Measurements from ENCODE around the gene KRT3.

KRT3 gene

DNA sequence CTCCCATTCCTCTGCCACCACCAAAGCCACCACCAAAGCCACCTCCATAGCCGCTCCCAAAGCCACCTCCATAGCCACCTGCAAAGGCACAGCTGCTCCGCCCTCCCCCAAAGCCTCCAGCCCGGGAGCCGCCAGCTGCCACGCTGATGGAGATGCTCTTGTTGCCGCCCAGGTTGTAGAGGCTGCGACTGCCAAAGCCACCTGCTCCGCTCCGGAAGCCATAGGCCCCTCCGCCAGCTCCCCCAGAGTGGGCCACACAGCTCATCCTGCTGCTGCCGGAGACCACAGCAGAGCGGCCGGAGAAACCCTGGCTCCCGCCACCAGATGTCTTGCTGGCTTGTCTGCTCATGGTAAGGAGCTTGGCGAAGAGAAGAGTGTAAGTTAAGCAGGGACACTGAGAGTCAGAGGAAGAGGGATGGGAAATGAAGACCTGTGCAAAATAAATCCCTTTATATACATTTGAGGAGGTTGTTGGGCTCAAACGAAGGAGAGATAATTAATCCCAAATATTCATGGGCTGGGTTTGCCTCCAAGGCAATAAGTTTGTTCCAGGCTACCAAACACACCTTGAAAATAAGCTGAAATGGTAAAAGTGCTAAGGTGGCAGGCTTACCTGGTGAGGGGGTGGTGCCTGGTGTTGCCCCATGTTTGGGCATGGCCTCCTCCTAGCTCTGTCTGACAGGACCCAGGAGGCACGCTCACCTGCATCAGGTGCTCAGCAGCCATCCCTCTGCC lies at the start of gene KRT3:
TSS of gene KRT3 (minus strand) at position 424 of the 735 bp plus-strand sequence. CDS start at position 349, 75 bp downstream.
- no peak for DNase-seq

DNA sequence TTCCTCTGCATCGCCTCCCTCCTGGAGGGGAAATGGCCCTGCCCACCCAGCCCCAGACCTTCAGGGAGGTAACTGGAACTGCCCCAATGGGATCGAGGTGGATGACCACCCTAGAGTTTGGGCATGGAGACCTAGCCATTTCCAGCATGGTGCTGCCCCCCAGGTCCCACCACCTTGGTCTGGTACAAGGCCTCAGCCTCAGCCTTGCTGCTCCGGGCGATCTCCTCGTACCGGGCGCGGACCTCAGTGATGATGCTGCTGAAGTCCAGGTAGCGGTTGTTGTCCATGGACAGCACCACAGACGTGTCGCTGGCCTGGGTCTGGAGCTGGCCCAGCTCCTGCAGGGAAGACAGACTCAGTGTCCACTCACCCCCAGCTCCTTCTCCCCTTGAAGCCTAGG lies 48.5 kb upstream of the KRT3 start:
- DNase-seq = no peak

DNA sequence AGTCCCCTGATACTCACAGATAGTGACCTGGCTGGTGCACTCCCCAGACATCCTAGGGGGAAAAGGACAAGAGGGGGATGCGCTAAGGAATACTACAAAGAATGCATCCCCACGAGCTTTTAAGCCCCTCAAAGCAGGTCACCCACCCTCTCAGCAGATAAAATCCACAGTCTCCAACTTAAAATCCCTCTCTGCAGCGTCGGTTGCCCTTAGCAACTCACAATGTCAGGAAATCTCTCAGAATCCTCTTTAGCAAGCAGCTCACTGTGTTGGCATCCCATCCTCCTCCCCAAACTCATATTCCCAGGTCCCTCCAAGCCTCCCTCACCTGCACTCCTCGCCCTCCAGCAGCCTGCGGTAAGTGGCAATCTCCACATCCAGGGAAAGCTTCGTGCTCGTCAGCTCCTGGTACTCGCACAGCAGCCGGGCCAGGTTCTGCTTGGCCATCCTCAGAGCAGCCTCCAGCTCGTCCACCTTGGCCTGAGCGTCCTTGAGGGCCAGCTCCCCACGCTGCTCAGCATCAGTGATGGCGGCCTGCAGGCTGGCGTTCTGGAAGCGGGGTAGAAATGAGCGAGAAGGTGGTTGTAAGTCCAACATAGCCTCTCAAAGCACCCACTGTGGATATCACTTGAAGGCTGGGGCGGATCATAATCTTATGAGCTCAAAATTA lies 43.7 kb upstream of the KRT3 start:
- no peak for DNase-seq

GRCh38 chr12:52838609-52839435 lies 42.9 kb upstream of the KRT3 start:
- no peak for DNase-seq

DNA sequence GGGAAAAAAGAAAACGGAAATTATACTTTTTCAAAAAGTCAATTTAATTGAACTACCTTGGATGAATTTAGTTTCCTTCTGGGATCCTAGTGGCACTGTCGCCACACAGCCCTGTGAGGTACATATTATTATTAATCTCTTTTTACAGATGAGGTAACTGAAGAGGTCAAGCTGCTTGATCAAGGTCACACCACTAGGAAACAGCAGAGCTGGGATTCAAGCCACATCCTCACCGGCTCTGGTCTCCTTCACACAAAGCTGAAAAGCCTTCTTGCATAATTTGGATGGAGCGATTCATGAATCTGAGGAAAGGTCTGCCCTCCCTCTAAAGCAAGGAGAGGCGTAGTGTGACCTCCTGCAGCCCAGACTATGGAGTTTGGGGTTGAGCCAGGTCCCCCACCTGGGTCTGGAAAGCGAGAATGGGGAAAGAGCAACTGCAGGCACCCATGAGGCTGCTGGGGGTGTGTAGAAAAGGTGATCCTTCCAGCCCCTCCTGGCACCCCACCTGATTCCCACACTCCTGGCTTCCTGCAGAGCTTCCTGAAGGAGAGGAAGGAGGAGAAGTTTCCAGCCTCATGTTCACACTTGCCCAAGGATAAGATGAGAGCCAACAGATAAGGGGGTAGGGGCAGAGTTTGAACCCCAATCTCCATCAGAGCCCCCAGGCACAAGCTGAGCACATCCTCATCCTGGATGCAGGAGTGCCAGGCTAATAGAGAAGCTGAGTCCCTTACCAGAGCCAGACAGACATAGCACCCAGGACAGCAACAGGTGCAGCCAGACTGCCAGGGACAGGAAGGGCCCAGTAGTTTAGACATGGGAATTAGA lies 42.1 kb upstream of the KRT3 start:
- DNase-seq = no peak

DNA sequence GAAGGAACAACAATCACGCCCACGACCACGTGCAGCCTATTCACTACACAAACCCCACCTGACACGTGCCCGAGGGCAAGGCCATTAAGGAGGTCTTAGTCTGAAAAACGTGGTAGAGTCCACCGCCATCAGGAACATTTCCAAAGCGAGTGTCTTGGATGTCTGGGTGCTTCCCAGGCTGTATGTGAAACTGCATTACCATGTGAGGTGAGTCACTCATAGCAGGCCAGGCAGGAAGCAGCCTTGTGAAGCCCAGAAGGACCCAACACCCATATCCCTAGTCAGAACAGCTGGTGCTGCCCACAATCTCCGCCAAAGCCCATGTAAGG lies 41.5 kb upstream of the KRT3 start:
- no peak for DNase-seq

GRCh38 chr12:52836491-52837412 lies 40.8 kb upstream of the KRT3 start:
- DNase-seq = no peak

DNA sequence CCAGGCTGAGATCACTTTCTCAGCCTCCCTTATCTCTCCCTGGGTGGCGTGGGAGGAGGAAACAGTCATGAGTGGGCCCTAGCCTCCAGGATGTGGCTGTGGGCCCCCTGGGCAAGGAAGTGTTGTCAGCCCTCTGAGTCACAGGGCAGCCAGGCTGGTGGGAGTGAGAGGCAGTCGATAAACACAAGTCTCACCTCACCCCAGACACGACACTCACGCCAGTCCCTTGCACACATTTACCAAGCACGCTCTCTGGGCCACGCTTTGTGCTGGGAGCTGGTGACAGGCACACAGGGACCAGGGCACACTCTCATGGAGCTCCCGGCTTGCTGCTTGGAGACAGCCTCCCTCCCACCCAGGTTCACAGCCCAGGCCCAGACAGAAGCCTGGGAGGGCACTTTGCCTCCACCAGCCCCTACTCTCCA lies 40.1 kb upstream of the KRT3 start:
- DNase-seq = no peak

DNA sequence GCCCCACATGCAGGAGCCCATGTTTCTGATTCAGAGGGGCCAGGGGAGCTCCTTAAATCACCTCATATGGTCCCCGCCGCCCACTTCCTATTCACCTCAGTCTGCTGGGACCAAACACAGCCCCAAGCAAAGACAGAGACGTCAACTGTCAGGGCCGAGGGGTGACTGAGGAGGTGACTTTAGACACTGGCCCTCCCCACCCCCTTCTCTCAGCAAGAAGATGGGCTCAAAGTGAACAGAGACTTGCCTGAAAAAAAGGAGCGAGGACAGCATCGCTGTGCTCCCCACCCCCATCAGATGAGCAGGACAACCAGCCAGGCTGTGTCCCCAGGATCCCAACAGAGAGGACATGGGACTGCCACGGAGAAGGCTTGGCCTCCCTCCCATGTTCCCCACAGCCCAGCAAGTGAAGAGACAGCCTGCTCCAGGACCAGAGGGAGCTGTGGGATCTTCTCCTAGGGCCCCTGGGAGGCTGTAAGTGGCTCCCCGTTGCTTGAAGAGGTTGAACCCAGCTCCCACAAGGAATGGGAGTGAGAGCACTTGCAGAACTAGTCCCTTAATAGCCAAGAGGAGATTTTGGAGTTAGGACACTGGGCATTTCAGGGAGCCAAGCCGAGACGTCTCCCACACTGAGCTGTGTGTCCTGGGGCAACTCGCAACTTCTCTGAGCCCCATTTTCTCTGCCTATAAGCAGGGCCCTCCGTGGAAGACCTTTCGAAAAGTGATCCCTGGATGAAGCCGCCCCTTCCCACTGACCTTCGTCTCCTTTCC lies 39.5 kb upstream of the KRT3 start:
- no peak for DNase-seq

DNA sequence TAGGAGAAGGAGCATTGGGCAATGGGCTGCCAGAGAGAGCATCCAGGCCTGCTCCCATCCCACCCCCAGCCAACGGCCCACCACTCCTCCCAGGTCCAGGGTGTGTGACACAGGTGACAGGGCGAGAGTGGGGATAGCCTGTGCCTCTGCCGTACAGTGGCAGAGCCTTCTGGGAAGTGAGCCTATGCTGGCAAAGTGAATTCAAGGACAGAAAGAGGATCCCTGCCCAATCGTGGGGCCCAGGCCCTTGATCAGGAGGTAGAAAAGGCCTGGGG lies 38.7 kb upstream of the KRT3 start:
- no peak for DNase-seq

GRCh38 chr12:52833922-52834726 lies 38.2 kb upstream of the KRT3 start, which contains the start of gene KRT79:
TSS of gene KRT79 (minus strand) at chr12:52834311. CDS start at chr12:52834260, 51 bp downstream.
- DNase-seq = no peak

DNA sequence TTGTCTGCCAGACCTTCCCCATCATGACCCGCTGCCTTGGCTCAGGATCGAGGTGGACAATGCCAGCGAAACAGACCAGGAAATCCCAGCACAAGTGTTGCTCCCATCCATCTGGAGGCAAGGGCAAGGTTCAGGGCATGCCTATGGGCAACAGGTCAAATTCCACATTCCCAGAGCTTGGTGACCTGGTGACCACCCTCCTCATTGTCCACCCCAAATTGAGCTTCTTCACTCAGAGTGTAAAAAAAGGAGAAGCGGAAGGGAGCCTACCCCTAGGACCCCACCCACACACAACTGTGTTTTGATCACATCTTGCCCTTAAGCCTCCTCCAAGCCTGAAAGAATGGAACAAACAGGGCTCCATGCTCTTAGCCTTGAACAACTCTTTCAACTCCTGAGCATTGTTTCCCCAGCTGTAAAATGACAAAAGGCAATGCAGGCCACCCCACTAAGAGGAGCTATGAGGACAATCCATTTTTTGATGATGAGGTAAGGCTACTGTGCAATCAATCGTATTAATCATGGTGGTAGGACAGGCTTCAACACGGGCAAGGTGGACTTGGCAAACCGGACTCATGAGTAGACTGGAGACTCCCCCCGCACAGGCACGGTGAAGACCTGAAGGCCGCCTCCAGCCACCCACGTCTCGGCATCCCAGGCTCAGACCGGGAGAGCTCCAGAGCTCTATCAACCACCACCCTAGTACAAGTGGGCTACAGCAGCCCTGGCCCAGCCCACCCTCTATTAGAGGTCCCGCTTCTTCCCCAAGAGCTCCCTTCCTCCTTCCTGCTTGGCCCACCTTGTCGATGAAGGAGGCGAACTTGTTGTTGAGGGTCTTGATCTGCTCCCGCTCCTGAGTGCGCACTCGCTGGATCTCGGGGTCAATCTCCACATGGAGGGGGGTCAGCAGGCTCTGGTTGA lies 37.3 kb upstream of the KRT3 start:
- DNase-seq = no peak

DNA sequence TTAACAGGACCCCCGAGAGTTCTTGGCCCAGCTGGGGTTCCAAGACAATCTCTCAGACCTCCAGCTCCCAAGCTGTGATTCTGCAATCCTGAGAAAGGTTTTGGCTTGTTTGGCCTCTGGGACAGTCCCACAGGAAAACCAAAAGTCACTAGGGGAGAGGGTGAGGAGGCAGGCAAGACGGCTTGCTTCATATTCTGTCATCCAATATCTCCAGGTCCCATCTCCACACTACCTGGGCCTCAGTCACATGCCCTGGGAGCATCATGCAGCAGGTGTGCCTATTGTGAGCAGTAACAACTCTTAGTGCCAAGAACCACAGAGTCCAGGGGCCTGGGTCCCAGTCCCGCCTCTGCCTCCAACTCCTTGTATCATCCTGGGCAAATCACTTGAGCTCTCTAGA lies 36.5 kb upstream of the KRT3 start:
- no peak for DNase-seq

DNA sequence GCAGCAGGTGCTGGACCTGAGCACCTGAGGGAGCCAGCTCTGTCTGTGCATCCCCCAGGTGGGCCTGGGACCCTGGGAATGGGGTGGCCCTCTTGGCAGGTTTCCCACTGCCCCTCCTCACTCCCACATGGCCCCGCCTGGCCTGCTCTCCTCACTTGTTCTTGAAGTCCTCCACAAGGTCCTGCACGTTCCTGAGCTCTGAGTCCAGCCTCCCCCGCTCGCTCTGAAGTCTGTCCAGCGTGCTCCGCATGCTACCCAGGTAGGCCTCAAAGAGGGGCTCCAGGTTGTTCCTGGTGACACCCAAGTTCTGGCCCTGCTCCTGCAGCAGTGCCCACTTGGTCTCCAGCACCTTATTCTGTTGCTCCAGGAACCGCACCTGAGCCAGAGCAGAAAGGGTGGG lies 35.3 kb upstream of the KRT3 start:
- DNase-seq = no peak

GRCh38 chr12:52829986-52830770 lies 34.3 kb upstream of the KRT3 start:
- DNase-seq = no peak

DNA sequence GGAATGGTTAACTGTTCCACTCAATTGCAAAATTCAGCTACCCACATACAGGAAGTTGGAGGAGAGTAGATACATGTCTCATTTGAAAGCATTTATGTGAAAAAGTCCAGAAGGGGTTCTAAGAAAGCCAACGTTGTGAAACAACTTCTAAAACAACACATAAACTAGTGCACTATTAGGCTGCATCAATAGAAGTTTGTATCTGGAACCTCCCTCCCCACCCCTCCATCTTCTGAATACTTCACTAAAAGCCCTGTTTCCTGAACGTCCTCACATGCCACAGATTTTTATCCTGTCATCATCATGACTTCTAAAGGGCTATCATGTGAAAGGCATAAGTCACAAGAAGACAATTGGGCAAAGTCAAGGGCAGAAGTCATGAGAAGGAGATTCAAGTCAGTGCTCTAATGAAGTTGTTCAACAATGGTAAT lies 32.7 kb upstream of the KRT3 start:
- no peak for DNase-seq

GRCh38 chr12:52828156-52828555 lies 32.2 kb upstream of the KRT3 start:
- no peak for DNase-seq

DNA sequence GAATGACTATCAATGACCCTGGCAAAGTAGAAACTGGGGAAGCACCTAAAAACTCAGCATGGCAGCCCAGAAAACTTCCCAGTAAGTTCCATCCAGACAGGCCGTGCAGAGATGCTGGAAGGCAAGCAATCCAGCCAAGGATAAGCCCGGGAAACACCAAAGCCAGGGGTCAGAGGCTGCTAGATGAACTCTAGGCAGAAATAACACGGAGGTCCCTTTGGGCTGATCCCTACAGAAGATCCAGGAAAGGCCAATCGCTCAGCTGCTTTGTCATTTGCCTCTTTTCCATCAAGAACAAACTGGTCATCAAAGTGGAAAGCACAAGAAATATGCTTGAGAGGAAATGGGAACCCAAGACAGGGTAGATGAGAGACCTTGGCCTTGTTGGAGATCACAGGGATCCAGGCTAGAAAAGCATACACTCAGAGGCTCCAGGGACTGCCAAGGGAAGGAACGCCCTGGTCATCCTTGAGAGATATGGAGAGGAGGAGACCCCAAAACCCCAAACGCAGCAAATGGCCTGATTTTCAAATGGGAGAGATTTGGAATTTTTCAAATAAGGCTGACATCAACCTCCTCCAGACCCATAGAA lies 31.7 kb upstream of the KRT3 start:
- no peak for DNase-seq

Data from activated effector memory CD4-positive, alpha-beta T cell treated with Interleukin-2 at 50 U/mL for 16 hours (primary cell).